Measurements from ENCODE around the gene ENTPD2. TPM values are rescaled to one million over a fixed set of nuclear protein-coding genes. Genes with fewer than 3 reads are reported as not detected.

The ENTPD2 gene
- total RNA-seq, 6 donors from 2014 or later = 0.34 to 0.98 (median 0.55) TPM; not detected in 2

DNA sequence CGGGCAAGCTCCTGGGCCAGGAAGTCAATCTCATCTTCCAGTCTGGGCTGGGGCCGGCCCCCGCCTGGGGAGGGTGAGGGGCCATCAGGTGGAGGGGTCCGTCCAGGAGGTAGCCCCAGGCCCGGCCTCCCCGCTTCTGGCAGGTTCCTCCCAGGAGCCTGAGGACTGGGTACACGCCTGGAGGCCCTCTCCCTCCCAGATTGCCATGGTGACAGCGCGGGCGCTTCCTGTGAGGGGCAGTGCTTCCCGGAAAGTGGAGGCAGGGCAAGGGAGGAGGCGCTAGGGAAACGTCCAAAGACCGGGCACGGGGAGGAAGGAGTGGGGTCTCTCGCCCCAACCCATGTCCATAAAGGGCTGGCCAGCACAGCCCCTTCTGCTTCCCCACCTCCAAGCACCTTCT lies 12.7 kb downstream of the ENTPD2 start:
- Histone ChIP-seq H3K27me3 (peaks cover 0 to 20% (median 2%) of the 10 kb centered on the region in 4 donors), H3K36me3 (peaks cover 0 to 35% (median 21%) of the 10 kb centered on the region in 4 donors), H3K4me3 (peak overlapping the region; percentile 1 to 25 (median 11)), H3K27ac (peak overlapping the region; percentile 30 to 79 (median 66)), H3K9me3 (no peaks in the 10 kb centered on the region), H3K4me1 (peaks cover 31 to 47% (median 38%) of the 10 kb centered on the region in 4 donors)
- no peak for ATAC-seq (ENCODE audit: low FRiP score in 2 of 2)
- WGBS, 2 donors = 20 to 56% methylated on average over 5 to 16 of the region's 16 CpGs
- DNase-seq = peak in 1 of 2 donors; percentile 73
- TF ChIP-seq, protein P1, sequence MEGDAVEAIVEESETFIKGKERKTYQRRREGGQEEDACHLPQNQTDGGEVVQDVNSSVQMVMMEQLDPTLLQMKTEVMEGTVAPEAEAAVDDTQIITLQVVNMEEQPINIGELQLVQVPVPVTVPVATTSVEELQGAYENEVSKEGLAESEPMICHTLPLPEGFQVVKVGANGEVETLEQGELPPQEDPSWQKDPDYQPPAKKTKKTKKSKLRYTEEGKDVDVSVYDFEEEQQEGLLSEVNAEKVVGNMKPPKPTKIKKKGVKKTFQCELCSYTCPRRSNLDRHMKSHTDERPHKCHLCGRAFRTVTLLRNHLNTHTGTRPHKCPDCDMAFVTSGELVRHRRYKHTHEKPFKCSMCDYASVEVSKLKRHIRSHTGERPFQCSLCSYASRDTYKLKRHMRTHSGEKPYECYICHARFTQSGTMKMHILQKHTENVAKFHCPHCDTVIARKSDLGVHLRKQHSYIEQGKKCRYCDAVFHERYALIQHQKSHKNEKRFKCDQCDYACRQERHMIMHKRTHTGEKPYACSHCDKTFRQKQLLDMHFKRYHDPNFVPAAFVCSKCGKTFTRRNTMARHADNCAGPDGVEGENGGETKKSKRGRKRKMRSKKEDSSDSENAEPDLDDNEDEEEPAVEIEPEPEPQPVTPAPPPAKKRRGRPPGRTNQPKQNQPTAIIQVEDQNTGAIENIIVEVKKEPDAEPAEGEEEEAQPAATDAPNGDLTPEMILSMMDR (IDR thresholded peaks at IDR 0.05) = no peak
- TF ChIP-seq POLR2A (IDR thresholded peaks at IDR 0.05) (no peak), POLR2AphosphoS5 (IDR thresholded peaks at IDR 0.05) (no peak), EP300 (IDR thresholded peaks at IDR 0.05) (peak in 1 of 4 donors; percentile 8)

DNA sequence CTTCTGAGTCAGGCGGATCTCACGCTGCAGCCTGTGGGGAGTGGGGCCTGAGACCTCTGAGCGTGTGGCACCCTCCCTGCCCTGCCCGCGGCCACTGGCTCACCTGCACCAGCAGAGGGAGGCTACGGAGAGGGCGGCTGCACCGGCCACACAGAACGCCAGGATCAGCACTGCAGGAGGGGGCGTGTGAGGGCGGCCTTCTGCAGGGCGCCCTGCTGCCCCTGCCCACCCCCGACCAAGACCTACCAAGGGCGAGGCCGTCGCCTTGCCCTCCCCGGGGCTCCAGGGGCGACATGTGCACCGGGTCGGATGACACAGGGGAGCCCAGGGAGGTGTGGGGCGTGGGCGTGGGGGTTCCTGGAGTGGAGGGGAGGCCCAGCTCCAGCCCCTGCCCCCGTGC lies 13.3 kb downstream of the ENTPD2 start:
- DNase-seq = peak in 1 of 2 donors; percentile 73
- 77 to 83% methylated on average over 9 to 21 of the region's 23 CpGs for WGBS, 2 donors
- no peak for ATAC-seq (ENCODE audit: low FRiP score in 2 of 2)
- Histone ChIP-seq H3K27ac (peak overlapping the region; percentile 30 to 79 (median 66)), H3K4me1 (peaks cover 29 to 43% (median 35%) of the 10 kb centered on the region in 4 donors), H3K4me3 (peak overlapping the region in 3 of 4 donors; percentile 7 to 25 (median 15)), H3K9me3 (no peaks in the 10 kb centered on the region), H3K36me3 (peaks cover 0 to 35% (median 21%) of the 10 kb centered on the region in 4 donors), H3K27me3 (peaks cover 0 to 16% (median 2%) of the 10 kb centered on the region in 4 donors)
- TF ChIP-seq POLR2AphosphoS5 (IDR thresholded peaks at IDR 0.05) = no peak
- TF ChIP-seq EP300 (IDR thresholded peaks at IDR 0.05) = no peak
- TF ChIP-seq, protein P1 (IDR thresholded peaks at IDR 0.05) = no peak
- TF ChIP-seq POLR2A (IDR thresholded peaks at IDR 0.05) = no peak

DNA sequence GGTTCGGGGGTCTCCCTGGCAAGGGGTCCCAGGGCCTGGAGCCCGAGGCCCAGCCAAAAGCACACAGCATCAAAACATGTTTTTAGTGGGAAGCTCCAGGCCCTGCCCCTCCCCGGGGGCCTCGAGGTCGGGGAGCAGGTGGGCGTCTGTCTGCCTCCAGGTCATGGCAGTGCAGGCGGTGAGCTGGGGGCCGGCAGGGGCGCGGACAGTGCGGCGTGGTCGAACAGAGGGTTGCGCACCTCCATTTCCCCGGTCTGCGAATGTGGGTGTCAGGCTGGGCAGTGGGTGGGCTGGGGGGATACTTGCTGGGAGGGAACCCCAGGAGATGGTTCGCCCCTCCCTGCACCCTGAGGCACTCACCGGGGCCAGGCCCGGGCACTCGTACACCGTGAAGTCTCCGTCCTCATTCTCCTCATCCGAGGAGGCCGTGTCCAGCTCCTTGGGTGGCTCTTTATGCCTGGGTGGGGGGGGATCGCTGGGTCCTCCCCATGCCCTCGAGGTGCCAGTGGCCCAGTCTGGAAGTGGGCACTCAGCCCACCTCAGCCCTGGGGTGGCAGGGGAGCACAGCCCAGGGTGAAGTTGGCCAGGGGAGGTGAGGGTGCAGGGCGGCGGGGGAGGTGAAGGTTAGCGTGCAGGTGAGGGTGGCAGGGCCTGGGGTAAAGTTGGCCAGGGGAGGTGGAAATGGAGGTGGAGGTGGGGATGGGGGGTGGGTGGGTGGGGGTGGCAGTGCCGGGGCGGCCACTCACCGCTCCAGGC lies 14.1 kb downstream of the ENTPD2 start:
- Histone ChIP-seq H3K27ac (peak overlapping the region in 2 of 4 donors; percentile 77 to 79), H3K4me3 (no peak overlapping the region), H3K9me3 (no peaks in the 10 kb centered on the region), H3K27me3 (peaks cover 0 to 10% (median under 1%) of the 10 kb centered on the region in 4 donors), H3K4me1 (peaks cover 29 to 43% (median 35%) of the 10 kb centered on the region in 4 donors), H3K36me3 (peaks cover 0 to 35% (median 21%) of the 10 kb centered on the region in 4 donors)
- WGBS, 2 donors = 87 to 96% methylated on average over 18 to 32 of the region's 32 CpGs
- DNase-seq (peak in 1 of 2 donors; percentile 77), ATAC-seq (ENCODE audit: low FRiP score in 2 of 2) (no peak)
- TF ChIP-seq, protein P1 (IDR thresholded peaks at IDR 0.05) = no peak
- no peak for TF ChIP-seq POLR2A (IDR thresholded peaks at IDR 0.05)
- TF ChIP-seq EP300 (IDR thresholded peaks at IDR 0.05) = no peak
- no peak for TF ChIP-seq POLR2AphosphoS5 (IDR thresholded peaks at IDR 0.05)

DNA sequence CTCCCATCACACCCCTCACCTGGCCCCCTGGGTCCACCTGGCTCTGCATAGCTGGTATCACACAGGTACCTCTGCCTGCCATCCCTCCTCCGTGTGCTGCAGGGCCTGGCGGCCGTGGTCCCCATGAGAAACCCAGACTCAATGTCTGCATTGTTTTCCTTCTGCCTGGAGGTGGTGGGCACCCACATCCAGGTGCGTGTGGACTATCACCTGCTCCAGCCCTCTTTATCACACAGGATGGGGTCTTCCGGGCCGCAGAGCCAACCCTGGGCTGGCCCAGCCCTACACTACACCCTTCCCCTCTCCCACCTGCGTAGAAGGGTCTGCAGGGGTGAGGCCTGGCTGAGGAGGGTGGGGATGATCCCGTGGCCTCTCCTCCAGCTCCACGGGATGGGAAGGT lies 14.9 kb downstream of the ENTPD2 start:
- TF ChIP-seq POLR2A (IDR thresholded peaks at IDR 0.05) (no peak), EP300 (IDR thresholded peaks at IDR 0.05) (no peak), POLR2AphosphoS5 (IDR thresholded peaks at IDR 0.05) (no peak)
- TF ChIP-seq, protein P1 (IDR thresholded peaks at IDR 0.05) = no peak
- DNase-seq (no peak), ATAC-seq (ENCODE audit: low FRiP score in 2 of 2) (no peak)
- Histone ChIP-seq H3K27me3 (peaks cover 0 to 1% (median 0%) of the 10 kb centered on the region in 4 donors), H3K36me3 (peaks cover 0 to 35% (median 21%) of the 10 kb centered on the region in 4 donors), H3K4me3 (no peak overlapping the region), H3K4me1 (peaks cover 25 to 42% (median 36%) of the 10 kb centered on the region in 4 donors), H3K9me3 (no peaks in the 10 kb centered on the region), H3K27ac (no peak overlapping the region)
- WGBS, 2 donors = 84 to 87% methylated on average over 9 of the region's 9 CpGs

Measured in upper lobe of left lung (tissue), 6 donors.